DMS79 treated with DMSO at 0.1 percent for 48 hours (cell line): Measurements from ENCODE around the gene ACAP1.
"Not testable (repeated sequence)": the region's sequence is repeated elsewhere in the genome, so short reads cannot be mapped to it uniquely, and the experiment has no call there.

Experiments used
- DNase-seq: peaks from one replicate; lab custom pipeline; 2025; lab: John Stamatoyannopoulos, UW

The ACAP1 gene

DNA sequence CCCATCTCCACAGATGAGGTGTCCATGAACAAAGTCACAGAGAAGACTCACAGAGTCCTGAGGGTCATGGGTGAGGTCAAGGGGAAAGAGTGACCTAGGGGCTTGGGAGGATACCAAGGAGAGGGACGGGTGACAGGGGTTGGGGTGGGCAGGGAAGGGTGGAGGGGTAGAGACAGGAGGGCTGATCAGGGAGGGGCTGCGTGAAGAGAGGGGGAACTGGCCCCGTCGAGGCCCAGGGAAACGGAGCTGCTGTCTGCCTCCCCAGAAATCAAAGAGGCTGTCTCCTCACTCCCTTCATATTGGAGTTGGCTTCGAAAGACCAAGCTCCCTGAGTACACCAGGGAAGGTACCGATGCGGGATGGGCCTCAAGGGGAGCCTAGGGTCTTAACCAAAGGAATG, 19.2 kb downstream of the ACAP1 start:
- DNase-seq, result no peak

DNA sequence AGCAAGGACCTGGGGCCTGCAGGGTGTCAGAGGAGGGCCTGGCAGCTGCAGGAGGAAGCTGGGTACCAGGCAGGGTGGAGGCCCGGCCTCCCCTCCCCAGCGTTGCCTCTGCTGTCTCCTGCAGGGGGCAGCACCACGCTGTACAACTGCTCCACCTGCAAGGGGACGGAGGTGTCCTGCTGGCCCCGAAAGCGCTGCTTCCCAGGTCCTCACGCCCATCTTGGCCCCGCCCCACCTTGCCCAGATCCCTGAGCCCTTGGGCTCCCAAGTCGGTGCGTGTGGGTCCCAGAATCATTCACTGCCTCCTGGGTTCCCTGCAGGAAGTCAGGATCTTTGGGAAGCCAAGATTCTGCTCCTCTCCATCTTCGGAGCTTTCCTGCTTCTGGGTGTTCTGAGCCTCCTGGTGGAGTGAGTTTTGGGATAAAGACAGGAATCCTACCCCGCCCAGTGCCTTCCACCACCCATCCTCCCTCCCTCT, 19.8 kb downstream of the ACAP1 start:
- DNase-seq, result peak; percentile 60

DNA sequence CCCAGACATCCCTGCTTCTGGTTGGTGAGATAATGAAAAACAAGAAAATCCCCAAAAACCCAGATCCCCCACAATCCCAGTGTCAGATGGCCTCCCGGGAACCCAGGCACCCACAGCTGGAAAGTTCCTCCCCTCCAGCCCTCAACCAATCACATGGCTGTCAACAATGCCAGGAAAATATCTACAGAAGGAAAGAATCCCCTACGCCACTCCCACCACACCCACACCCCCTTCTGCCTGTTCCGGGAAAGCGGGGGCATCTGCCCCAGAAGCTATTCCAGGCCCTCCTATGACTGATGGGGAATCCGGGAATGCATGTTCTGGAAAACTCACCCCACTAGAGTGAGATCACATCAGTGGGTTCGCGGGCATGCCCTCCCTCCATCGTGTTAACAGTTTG, 20.4 kb downstream of the ACAP1 start:
- DNase-seq, result no peak

DNA sequence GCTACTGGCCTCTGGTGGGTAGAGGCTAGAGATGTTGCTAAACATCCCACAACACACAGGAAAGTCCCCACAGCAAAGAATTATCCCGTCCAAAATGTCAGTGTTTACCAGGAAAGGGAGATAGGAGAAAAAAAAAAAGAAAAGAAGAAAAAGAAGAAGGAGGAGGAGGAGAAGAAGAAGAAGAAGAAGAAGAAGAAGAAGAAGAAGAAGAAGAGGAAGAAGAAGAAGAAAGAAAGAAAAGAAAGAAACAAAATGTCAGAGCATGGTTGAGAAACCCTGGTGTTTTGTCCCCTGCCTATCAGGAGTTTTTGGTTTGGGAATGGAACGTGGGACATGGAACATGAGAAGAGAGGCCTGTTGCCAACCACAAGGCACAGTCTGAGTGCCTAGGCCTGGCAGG, 21.1 kb downstream of the ACAP1 start:
- no peak for DNase-seq

DNA sequence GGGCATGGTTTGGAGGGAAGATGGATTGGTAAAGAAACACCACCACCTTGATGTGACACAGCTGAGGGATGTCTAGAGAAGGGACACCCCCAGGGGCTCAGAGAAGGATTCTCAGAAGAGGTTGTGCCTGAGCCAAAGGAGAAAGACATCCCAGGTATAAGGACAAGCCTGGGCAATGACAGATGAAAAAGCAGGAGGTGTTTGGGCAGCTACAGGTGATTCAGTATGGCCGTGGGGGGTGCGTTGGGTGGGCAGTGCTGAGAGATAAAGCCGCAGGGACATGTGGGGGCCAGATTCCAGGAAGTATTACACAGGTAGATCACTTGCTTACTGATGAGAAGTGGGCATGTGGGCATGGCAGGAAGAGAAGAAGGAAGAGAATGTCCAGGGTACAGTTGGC, 25.6 kb downstream of the ACAP1 start:
- DNase-seq, result no peak

DNA sequence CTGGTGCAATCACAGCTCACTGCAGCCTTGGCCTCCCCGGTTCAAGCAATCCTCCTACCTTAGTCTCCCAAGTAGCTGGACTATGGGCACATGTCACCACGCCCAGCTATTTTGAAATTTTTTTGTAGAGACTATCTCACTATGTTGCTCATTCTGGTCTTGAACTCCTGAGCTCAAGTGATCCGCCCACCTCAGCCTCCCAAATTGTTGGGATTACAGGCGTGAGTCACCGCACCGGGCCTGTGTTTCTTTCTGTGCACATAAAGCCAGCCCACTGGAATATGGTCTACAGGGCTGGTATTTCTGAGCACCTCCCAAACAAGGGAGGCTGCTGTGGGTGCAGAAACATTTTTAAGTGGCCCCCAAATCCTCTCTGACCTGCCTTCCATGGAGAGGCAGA, 27.0 kb downstream of the ACAP1 start:
- DNase-seq, result no peak

DNA sequence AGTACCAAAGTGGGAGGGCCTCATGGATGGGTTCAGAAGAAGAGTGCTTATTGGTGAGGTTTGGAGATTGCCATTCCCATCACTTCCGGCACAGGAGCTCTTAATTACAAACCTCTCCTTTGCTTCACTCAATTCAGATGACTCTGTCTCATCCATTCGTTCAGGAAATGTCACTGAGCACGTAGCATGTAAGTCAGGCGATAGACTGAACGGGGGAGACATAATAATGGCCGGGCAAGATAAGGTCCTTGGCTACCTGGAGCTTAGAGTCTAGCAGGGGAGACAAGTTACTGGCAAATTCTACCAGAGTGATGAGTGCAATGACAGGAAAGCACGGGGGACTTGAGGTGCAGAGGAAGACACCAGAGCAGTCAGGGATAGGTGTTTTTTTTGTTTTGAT, 29.6 kb downstream of the ACAP1 start:
- not testable (repeated sequence) for DNase-seq

DNA sequence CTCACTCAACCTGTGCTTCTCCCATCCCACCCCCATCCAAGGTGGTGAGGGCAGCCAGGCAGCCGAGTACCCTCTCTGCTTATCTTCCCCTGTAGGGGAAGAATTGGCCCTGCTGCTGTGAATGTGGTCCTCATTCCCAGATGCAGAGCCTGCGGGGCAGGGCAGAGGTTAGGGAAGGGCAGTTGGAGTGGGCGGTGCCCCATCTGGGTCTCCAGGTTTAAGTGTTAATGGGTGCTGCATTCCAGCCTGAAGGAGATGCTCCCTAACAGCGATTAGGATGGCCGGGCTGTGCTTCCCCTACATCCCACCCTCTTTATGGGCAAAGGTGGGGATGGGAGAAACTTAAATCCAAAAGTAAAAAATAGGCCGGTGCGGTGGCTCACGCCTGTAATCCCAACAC, 30.8 kb downstream of the ACAP1 start:
- no peak for DNase-seq

DNA sequence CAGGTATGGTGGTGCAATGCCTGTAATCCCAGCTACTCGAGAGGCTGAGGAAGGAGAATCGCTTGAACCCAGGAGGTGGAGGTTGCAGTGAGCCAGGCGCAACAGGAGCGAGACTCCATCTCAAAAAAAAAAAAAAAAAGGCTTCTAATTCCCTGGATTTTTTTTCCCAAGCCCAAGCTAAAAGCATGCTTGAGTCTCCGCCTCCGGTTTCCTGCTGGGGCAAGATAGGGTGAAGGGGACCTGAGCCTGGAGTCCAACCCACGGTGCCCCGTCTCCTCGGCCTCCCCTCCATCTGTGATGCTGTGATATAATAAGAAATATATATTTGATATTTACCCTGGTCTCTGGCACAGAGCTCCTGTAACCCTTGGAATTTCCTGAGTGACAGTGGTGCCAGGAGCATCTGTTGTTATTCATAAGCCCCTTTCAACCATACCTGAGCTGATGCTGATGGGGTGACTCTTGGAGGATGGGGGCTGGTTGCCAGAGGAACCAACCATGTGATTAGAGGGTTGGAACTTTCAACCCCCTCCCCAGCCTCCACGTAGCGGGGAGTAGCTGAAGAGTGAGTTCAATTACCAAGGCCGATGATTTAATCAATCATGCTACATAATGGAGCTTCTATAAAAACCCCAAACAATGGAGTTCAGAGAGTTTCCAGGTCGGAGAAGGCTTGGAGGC, 31.7 kb downstream of the ACAP1 start:
- DNase-seq, result no peak

DNA sequence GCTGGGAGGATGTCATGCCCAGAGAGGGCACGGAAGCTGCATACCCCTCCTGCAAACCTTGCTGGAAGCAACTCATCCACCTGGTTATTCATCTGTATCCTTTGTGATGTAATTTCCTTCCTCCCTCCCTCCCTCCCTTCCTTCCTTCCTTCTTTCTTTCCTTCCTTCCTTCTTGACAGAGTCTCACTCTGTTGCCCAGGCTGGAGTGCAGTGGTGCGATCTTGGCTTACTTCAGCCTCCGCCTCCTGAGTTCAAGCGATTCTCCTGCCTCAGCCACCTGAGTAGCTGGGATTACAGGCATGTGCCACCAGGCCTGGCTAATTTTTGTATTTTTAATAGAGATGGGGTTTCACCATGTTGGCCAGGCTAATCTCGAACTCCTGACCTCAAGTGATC, 32.3 kb downstream of the ACAP1 start:
- DNase-seq, result not testable (repeated sequence)

DNA sequence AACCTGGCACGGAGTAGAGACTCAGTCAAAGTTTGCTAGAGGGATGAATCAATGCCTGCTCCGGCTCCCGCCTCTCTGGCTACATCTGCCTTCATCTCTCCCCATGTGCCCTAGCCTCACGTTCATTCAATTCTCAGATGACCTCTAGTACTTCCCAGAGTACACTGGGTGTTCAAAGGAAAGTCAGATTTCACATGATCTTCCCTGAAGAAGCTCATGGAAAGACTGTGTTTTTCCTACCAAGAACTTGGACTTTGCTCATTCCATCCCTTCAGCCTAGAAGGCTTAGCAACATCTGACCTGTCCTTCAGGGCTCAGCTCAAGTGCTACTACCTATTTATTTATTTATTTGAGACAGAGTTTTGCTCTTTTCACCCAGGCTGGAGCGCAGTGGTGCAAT, 33.5 kb downstream of the ACAP1 start:
- DNase-seq, result no peak

DNA sequence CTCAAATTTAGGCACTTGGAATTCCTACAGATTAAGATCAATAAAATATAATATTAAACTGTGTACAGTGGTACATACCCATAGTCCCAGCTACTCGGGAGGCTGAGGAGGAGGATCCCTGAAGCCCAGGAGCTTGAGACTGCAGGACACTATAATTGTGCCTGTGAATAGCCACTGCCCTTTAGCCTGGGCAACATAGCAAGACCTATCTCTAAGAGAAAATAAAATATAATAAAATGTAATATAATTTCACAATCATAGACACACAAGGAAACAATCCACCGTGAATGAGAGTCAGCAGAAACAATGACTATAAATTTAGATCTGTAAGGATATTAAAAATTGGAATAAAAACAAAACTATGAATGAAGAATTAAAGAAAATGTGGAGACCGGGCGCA, 34.5 kb downstream of the ACAP1 start:
- DNase-seq, result no peak

DNA sequence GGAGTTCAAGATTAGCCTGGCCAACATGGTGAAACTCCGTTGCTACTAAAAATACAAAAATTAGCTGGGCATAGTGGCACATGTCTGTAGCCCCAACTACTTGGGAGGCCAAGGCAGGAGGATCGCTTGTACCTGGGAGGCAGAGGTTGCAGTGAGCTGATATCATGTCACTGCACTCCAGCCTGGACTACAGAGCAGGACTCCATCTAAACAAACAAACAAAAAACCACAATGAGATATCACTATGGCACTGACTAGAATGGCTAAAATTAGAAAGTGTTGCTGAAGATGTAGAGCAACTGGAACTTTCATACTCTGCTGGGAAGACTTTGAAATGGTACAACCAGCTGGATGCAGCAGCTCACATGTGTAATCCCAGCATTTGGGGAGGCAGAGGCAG, 38.0 kb downstream of the ACAP1 start:
- DNase-seq, result no peak

DNA sequence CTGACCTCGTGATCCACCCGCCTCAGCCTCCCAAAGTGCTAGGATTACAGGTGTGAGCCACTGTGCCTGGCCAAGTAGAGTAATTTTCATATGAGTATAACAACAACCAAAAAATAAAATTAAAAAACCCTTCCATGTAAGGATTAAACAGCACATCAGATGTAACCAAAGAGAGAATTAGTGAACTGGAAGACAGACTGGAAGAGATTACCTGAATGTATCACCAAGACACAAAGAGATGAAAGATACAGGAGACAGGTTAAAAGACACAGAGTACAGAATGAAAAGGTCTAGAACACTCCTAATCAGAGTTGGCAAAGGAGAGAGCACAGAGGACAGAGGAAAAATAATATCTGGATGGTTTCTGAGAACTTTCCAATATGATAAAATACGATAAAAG, 42.8 kb downstream of the ACAP1 start:
- no peak for DNase-seq

DNA sequence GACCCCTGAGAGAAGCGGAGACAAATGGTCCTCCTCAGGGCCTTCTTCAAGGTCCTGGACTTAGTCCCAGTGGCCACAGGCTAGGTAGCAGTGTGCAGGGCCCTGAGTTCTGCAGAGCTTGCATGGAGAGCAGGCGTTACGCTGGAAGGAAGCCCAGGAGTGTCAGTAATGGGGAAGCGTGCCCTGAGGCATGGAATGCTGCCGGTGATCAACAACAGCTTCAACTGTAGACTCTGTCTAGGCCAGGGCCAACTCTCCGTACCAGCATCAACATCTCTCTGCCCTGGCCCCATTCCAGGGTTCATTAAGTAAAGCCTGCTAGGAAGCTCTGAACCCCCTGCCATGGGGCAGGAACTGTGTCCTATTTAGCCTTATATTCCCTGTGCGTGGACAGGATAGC, 44.0 kb downstream of the ACAP1 start:
- DNase-seq, result peak; percentile 39

DNA sequence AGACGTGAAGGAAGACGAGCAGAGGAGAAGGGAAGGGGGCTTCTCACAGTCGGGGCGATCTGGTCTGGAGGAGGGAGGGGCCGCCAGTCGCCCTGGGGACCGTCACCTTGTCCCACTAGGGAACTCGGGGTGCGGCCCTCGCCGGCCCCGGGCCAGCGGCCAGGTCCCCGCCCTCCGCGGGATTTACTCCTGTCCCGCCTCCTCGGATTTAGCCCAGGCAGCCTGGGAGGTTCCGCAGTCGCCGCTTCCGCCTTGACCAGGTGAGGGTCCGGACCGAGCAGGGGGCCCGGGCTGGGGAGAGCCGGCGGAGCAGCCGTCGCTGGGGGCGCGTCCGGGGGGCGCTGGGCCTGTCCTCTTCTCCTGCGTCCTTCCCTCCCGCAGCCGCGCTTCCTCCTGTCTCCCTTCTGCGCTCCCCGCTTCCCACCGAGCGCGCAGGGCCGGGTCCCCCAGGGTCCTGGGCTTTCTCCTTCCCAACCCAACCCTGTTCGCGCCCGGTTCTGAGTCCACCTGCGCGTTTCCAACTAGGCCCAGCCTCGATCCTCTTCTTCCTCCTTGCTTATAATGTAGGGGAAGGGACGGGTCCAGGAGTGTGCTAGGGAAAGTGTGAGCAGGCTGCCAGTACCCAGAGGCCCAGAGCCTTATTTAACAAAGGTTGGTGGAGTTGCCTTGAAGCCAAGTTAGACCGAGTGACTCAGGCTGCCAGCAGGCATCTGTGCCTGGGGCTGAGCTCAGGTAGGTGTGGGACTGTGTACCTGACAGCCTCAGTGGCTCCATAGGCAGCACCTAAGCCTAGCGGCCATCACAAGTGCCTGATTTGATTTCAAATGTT, 44.7 kb downstream of the ACAP1 start, which contains the start of gene TNK1:
TSS of gene TNK1 (plus strand) at position 235 of the 829 bp plus-strand sequence. CDS start 1,838 bp downstream, outside the sequence.
- DNase-seq, result peak; percentile 44

DNA sequence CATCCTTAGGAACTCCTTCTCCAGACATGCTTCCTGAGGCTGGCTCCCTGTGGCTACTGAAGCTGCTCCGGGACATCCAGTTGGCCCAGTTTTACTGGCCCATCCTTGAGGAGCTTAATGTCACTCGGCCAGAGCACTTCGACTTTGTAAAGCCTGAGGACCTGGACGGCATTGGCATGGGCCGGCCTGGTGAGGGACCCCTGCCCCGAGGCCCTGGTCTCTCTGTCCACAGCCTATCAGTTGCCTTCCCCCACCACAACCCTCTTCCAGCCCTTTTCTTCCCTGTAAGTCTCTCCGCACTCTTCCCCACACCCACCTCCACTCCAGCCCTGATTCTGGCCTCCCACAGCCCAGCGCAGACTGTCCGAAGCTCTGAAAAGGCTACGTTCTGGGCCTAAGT, 46.6 kb downstream of the ACAP1 start:
- DNase-seq, result no peak

DNA sequence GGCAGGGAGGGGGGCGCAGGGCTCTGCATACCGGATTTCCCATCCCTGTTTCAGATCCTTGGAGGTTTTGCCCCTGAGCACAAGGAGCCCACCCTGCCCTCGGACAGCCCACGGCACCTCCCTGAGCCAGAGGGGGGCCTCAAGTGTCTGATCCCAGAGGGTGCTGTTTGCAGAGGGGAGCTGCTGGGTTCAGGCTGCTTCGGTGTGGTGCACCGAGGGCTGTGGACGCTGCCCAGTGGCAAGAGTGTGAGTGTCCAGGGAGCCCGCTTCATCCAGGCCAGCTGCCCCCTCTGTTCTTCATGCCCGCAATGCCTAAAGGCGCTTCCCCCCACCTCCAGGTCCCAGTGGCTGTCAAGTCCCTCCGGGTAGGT, 47.0 kb downstream of the ACAP1 start:
- no peak for DNase-seq

DNA sequence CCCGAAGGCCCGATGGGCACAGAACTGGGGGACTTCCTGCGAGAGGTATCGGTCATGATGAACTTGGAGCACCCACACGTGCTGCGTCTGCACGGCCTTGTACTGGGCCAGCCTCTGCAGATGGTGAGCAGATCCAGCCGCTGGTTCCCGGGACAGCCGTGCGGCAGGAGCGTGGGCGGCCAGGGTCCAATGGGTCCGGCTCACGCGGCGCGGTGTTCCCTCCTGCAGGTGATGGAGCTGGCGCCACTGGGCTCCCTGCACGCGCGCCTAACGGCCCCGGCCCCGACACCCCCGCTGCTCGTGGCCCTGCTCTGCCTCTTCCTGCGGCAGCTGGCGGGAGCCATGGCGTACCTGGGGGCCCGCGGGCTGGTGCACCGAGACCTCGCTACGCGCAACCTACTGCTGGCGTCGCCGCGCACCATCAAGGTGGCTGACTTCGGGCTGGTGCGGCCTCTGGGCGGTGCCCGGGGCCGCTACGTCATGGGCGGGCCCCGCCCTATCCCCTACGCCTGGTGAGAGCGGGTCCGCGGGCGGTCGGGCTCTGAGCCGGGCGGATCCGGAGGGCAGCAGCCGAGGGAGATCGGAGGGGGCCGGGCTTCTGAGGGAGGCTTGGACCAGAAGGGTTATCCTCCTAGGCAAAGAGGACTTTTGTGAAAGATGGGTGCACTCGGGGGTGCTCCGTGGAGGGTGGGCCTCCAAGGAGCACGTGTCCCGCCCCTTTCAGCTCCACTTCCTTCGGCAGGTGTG, 47.6 kb downstream of the ACAP1 start:
- peak; percentile 69 for DNase-seq

DNA sequence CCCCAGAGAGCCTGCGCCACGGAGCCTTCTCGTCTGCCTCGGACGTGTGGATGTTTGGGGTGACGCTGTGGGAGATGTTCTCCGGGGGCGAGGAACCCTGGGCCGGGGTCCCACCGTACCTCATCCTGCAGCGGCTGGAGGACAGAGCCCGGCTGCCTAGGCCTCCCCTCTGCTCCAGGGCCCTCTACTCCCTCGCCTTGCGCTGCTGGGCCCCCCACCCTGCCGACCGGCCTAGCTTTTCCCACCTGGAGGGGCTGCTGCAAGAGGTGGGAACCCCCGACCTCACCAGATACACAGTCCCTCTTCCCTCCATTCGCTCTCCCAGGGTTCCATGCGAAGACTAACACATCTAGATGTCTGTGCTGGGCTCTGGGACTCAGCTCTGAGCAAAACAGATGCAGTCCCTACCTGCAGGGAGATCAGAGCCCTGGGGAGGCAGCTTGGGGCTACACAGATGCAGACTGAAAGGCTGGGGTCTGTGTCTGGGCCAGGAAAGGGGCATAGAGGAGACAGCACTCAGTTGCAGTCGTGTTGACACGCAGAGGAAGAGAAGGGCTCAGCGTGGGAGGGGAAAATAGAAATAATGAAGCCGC, 48.3 kb downstream of the ACAP1 start:
- DNase-seq, result no peak

DNA sequence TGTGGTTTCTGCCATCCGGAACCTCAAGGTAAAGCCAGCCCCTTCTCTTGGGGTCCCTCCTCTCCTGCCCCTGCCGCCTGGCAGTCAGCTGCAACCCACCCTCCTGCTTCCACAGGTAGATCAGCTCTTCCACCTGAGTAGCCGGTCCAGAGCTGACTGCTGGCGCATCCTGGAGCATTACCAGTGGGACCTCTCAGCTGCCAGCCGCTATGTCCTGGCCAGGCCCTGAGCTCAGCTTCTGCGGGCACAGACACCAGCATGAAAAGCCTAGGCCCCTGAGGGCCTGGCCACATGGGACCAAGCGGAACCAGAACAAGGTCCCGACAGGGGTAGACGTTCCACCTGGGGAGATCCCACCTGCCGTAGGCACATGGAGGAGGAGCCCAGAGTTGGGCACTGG, 52.5 kb downstream of the ACAP1 start:
- no peak for DNase-seq
